ENCODE data around the gene B4GALT6. TPM values are rescaled to one million over a fixed set of nuclear protein-coding genes. Genes with fewer than 3 reads are reported as not detected.

B4GALT6 gene
- total and polyA plus RNA-seq, 2 donors (not counting 1 experiment from before 2014, with no cell fraction given) = 1.7 TPM; not detected in 1

DNA sequence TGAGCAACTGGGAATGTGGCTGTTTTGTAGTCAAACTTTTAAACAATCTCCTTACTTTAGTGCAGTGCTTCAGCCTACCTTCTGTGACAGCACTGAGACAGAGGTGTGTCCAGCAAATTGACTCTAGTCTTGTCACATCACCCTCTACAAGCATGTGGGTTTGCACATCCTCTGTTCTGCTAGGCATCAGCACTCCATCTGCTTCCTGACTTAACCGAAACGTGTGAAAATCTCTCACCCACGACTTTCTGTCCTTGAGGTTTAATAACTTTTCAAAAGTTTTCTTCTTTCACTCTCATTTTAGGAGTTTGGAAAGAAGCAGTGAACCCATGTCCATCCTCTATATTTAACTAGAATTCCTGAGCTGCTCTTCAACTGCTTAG lies 50.1 kb downstream of the B4GALT6 start:
- Histone ChIP-seq H3K9me3 (ENCODE audit: control extremely low read depth in 1 of 3, control insufficient read depth in 2 of 3, insufficient read depth in 1 of 3, low read length in 2 of 3) (no peaks in the 10 kb centered on the region), H3K4me1 (ENCODE audit: control insufficient read depth in 2 of 2, insufficient read depth in 2 of 2, low read length in 2 of 2) (peaks cover 5 to 10% of the 10 kb centered on the region in 2 donors), H3K9ac (ENCODE audit: low read length) (no peak overlapping the region), H3K27me3 (replicated peaks in 1 of 4; ENCODE audit: control extremely low read depth in 1 of 4, control insufficient read depth in 3 of 4, insufficient read depth in 4 of 4, low read length in 3 of 4) (no peaks in the 10 kb centered on the region), H3K27ac (ENCODE audit: low read length in 2 of 2) (no peak overlapping the region), H4K20me1 (ENCODE audit: control insufficient read depth, insufficient read depth, low read length, poor library complexity, severe bottlenecking) (no peaks in the 10 kb centered on the region), H3K36me3 (replicated peaks in 1 of 2; ENCODE audit: control extremely low read depth in 1 of 2, control insufficient read depth in 1 of 2, extremely low read depth in 1 of 2, insufficient read depth in 2 of 2, low read length in 1 of 2) (no peaks in the 10 kb centered on the region), H3K4me3 (ENCODE audit: control extremely low read depth in 1 of 5, extremely low read depth in 1 of 5, insufficient read depth in 1 of 5, low read depth in 2 of 5, low read length in 4 of 5) (no peak overlapping the region), H3K4me2 (replicated peaks; ENCODE audit: low read depth, low read length, poor library complexity, severe bottlenecking) (no peak overlapping the region), H2AFZ (ENCODE audit: insufficient read depth, low read depth, low read length, poor library complexity, severe bottlenecking) (no peak overlapping the region), H3K79me2 (ENCODE audit: control insufficient read depth, insufficient read depth, low read length) (no peaks in the 10 kb centered on the region)
- DNase-seq (no peak), ATAC-seq (ENCODE audit: low read depth) (no peak)
- Mint-ChIP-seq H3K9me3 (ENCODE audit: insufficient read depth) (peaks cover 2% of the 10 kb centered on the region), H3K4me1 (peaks cover 12% of the 10 kb centered on the region), H3K27ac (no peak overlapping the region), H3K27me3 (peaks cover 4% of the 10 kb centered on the region), H3K4me3 (no peak overlapping the region)
- WGBS (ENCODE audit: insufficient coverage) = no CpG with 5 or more reads among the region's 3 CpGs
- intact Hi-C loops (cut with micrococcal nuclease) = no loop called here
- TF ChIP-seq, protein P1, sequence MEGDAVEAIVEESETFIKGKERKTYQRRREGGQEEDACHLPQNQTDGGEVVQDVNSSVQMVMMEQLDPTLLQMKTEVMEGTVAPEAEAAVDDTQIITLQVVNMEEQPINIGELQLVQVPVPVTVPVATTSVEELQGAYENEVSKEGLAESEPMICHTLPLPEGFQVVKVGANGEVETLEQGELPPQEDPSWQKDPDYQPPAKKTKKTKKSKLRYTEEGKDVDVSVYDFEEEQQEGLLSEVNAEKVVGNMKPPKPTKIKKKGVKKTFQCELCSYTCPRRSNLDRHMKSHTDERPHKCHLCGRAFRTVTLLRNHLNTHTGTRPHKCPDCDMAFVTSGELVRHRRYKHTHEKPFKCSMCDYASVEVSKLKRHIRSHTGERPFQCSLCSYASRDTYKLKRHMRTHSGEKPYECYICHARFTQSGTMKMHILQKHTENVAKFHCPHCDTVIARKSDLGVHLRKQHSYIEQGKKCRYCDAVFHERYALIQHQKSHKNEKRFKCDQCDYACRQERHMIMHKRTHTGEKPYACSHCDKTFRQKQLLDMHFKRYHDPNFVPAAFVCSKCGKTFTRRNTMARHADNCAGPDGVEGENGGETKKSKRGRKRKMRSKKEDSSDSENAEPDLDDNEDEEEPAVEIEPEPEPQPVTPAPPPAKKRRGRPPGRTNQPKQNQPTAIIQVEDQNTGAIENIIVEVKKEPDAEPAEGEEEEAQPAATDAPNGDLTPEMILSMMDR (IDR thresholded peaks at IDR 0.05) = no peak
- TF ChIP-seq EZH2 (IDR thresholded peaks at IDR 0.05; ENCODE audit: borderline replicate concordance, insufficient read depth, low read depth, low read length, poor library complexity, severe bottlenecking) = no peak
- ChIA-PET CTCF (no interaction called here), POLR2A (no interaction called here)

- no peak overlapping the region for H3K4me3 Mint-ChIP-seq
- H3K36me3 ChIP-seq (replicated peaks in 1 of 2; ENCODE audit: control extremely low read depth in 1 of 2, control insufficient read depth in 1 of 2, extremely low read depth in 1 of 2, insufficient read depth in 2 of 2, low read length in 1 of 2) = no peaks in the 10 kb centered on the region
- no peak overlapping the region for H2AFZ ChIP-seq (ENCODE audit: insufficient read depth, low read depth, low read length, poor library complexity, severe bottlenecking)
- peaks cover 12% of the 10 kb centered on the region for H3K4me1 Mint-ChIP-seq
- H3K79me2 ChIP-seq (ENCODE audit: control insufficient read depth, insufficient read depth, low read length) = no peaks in the 10 kb centered on the region
- CTCF ChIA-PET = no interaction called here
- no peaks in the 10 kb centered on the region for H3K9me3 ChIP-seq (ENCODE audit: control extremely low read depth in 1 of 3, control insufficient read depth in 2 of 3, insufficient read depth in 1 of 3, low read length in 2 of 3)
- no peak overlapping the region for H3K4me3 ChIP-seq (ENCODE audit: control extremely low read depth in 1 of 5, extremely low read depth in 1 of 5, insufficient read depth in 1 of 5, low read depth in 2 of 5, low read length in 4 of 5)
- whole genome bisulfite sequencing (ENCODE audit: insufficient coverage) = 23% methylated on average over 6 of the region's 10 CpGs
- H3K27ac Mint-ChIP-seq = no peak overlapping the region
- H3K9ac ChIP-seq (ENCODE audit: low read length) = no peak overlapping the region
- ATAC-seq (ENCODE audit: low read depth) (no peak), DNase-seq (no peak)
- peaks cover 2% of the 10 kb centered on the region for H3K9me3 Mint-ChIP-seq (ENCODE audit: insufficient read depth)
- H3K27me3 ChIP-seq (replicated peaks in 1 of 4; ENCODE audit: control extremely low read depth in 1 of 4, control insufficient read depth in 3 of 4, insufficient read depth in 4 of 4, low read length in 3 of 4) = no peaks in the 10 kb centered on the region
- intact Hi-C loops (cut with micrococcal nuclease) = no loop called here
- peaks cover 4% of the 10 kb centered on the region for H3K27me3 Mint-ChIP-seq
- H3K27ac ChIP-seq (ENCODE audit: low read length in 2 of 2) = no peak overlapping the region
- POLR2A ChIA-PET = no interaction called here
- H4K20me1 ChIP-seq (ENCODE audit: control insufficient read depth, insufficient read depth, low read length, poor library complexity, severe bottlenecking) = no peaks in the 10 kb centered on the region
- TF ChIP-seq EZH2 (IDR thresholded peaks at IDR 0.05; ENCODE audit: borderline replicate concordance, insufficient read depth, low read depth, low read length, poor library complexity, severe bottlenecking) = no peak
- TF ChIP-seq, protein P1 (IDR thresholded peaks at IDR 0.05) = no peak
- H3K4me1 ChIP-seq (ENCODE audit: control insufficient read depth in 2 of 2, insufficient read depth in 2 of 2, low read length in 2 of 2) = peaks cover 5 to 10% of the 10 kb centered on the region in 2 donors
- no peak overlapping the region for H3K4me2 ChIP-seq (replicated peaks; ENCODE audit: low read depth, low read length, poor library complexity, severe bottlenecking)
Observed at GRCh38 chr18:31633392-31634330, 50.7 kb downstream of the B4GALT6 start.
